Activated CD4-positive, CD25-positive, alpha-beta regulatory T cell (primary cell): ENCODE data around the gene TNFRSF21.
A peak's percentile ranks its signal among the peaks of the same experiment; 100 is the strongest.
"Not testable (repeated sequence)": the region's sequence is repeated elsewhere in the genome, so short reads cannot be mapped to it uniquely, and the experiment has no call there.

Experiments
- DNase-seq, 4 experiments: peaks; one replicate each; lab custom pipeline; 2025; lab: John Stamatoyannopoulos, UW

TNFRSF21 gene

GRCh38 chr6:47309291-47310130 is at the start of gene TNFRSF21:
TNFRSF21 (minus strand) TSS chr6:47309905; CDS start chr6:47309511, 394 bp downstream.
- DNase-seq: peak in 3 of 4 experiments; percentile 7 to 29 (median 7)

GRCh38 chr6:47358440-47359225 is 48.9 kb upstream of the TNFRSF21 start:
- DNase-seq: no peak

GRCh38 chr6:47357827-47358226 is 48.1 kb upstream of the TNFRSF21 start:
- DNase-seq: no peak

GRCh38 chr6:47355496-47355895 is 45.8 kb upstream of the TNFRSF21 start:
- DNase-seq: no peak

- DNase-seq: no peak
Observed at GRCh38 chr6:47353871-47354270, 44.2 kb upstream of the TNFRSF21 start.

GRCh38 chr6:47352966-47353365 is 43.3 kb upstream of the TNFRSF21 start:
- DNase-seq: no peak

- no peak for DNase-seq
Observed at GRCh38 chr6:47352194-47352920, 42.7 kb upstream of the TNFRSF21 start.

- no peak for DNase-seq
Observed at GRCh38 chr6:47351621-47352020, 41.9 kb upstream of the TNFRSF21 start.

- DNase-seq: no peak
Observed at GRCh38 chr6:47349931-47350330, 40.2 kb upstream of the TNFRSF21 start.

- DNase-seq: no peak
Observed at GRCh38 chr6:47348316-47348863, 38.7 kb upstream of the TNFRSF21 start.

- no peak for DNase-seq
Observed at GRCh38 chr6:47345761-47346160, 36.1 kb upstream of the TNFRSF21 start.

- no peak for DNase-seq
Observed at GRCh38 chr6:47344022-47344421, 34.3 kb upstream of the TNFRSF21 start.

- no peak for DNase-seq
Observed at GRCh38 chr6:47343600-47343999, 33.9 kb upstream of the TNFRSF21 start.

GRCh38 chr6:47342824-47343223 is 33.1 kb upstream of the TNFRSF21 start:
- no peak for DNase-seq

GRCh38 chr6:47337519-47337918 is 27.8 kb upstream of the TNFRSF21 start:
- DNase-seq: no peak

- no peak for DNase-seq
Observed at GRCh38 chr6:47336334-47336733, 26.6 kb upstream of the TNFRSF21 start.

GRCh38 chr6:47335466-47335865 is 25.8 kb upstream of the TNFRSF21 start:
- no peak for DNase-seq

- no peak for DNase-seq
Observed at GRCh38 chr6:47334334-47334733, 24.6 kb upstream of the TNFRSF21 start.

- DNase-seq: not testable (repeated sequence)
Observed at GRCh38 chr6:47328606-47329005, 18.9 kb upstream of the TNFRSF21 start.

- DNase-seq: not testable (repeated sequence)
Observed at GRCh38 chr6:47328139-47328538, 18.4 kb upstream of the TNFRSF21 start.

- no peak for DNase-seq
Observed at GRCh38 chr6:47323887-47324286, 14.2 kb upstream of the TNFRSF21 start.

- DNase-seq: no peak
Observed at GRCh38 chr6:47323321-47323720, 13.6 kb upstream of the TNFRSF21 start.
